ENCODE measurements around the gene SNUPN. TPM values are rescaled to one million over a fixed set of nuclear protein-coding genes. Genes with fewer than 3 reads are reported as not detected.

Gene SNUPN
- total and polyA plus RNA-seq, 10 of the 15 experiments (the other 5 are each of a cell fraction or from before 2014, with no cell fraction given): 19.0 to 50.3 (median 32.5) TPM

- H3K4me3 ChIP-seq: no peak overlapping the region
- in situ Hi-C loops (cut with MboI): no loop called here
These were observed 27.2 kb downstream of the SNUPN start for GRCh38 chr15:75598361-75598760.

GRCh38 chr15:75597667-75598341 lies 27.7 kb downstream of the SNUPN start:
- CTCF ChIA-PET: interaction anchor here (0.6 to 1.5 kb wide), 5 partner anchors 23 to 1724 kb away, joined by 3 to 6 read pairs (median 3); partner anchors contain the start of gene MAN2C1
- SMC1A ChIA-PET (ENCODE audit: uncharacterized antibody, unreplicated experiment): interaction anchor here (0.7 to 1.8 kb wide), 5 partner anchors 12 to 144 kb away, joined by 3 to 4 read pairs (median 3); partner anchors contain the start of genes IMP3 and SNUPN
- BruUV-seq (replicated peaks): TSS peak; percentile 38
- RAD21 ChIA-PET (ENCODE audit: unreplicated experiment): interaction anchor here (1.1 to 1.4 kb wide), 2 partner anchors 42 to 146 kb away, joined by 3 to 4 read pairs; partner anchors contain the start of genes IMP3 and SIN3A
- no peaks in the 10 kb centered on the region for H4K20me1 ChIP-seq (ENCODE audit: control insufficient read depth, insufficient read depth)
- no peak for TF ChIP-seq NR2C1 (IDR thresholded peaks at IDR 0.05)
- TF ChIP-seq SMC3 (IDR thresholded peaks at IDR 0.05; ENCODE audit: borderline replicate concordance, low read length): peak; percentile 10; the same call in 1 of the 2 replicates
- no peak for TF ChIP-seq YY1 (IDR thresholded peaks at IDR 0.05; ENCODE audit: low read depth, low read length)
- peak; percentile 14 to 39 (median 37); a peak in 5 of 6 replicates for TF ChIP-seq CTCF (IDR thresholded peaks at IDR 0.05 in 2 of 3, conservative IDR thresholded peaks at IDR 0.05 in 1 of 3; ENCODE audit: control insufficient read depth in 2 of 3, extremely low read depth in 1 of 3, insufficient read depth in 1 of 3, low read depth in 3 of 3, low read length in 3 of 3)
- peak; percentile 28; the same call in 1 of the 2 replicates for TF ChIP-seq RAD21 (IDR thresholded peaks at IDR 0.05; ENCODE audit: insufficient read depth, low read depth, low read length)
- POLR2A ChIA-PET: interaction anchor here (0.5 kb wide), 1 partner anchor 20 kb away, joined by 3 read pairs; no protein-coding TSS in a partner anchor
- H3K79me2 ChIP-seq (ENCODE audit: control insufficient read depth, insufficient read depth, low read length): no peaks in the 10 kb centered on the region
- H3K4me2 ChIP-seq (ENCODE audit: control insufficient read depth, insufficient read depth): no peak overlapping the region
- H3K27me3 ChIP-seq (replicated peaks in 1 of 2; ENCODE audit: control insufficient read depth in 2 of 2, insufficient read depth in 2 of 2, low read length in 1 of 2): no peaks in the 10 kb centered on the region
- ATAC-seq: no peak
- WGBS (ENCODE audit: insufficient coverage, insufficient replicate concordance, low lambda C conversion rate, missing lambda C conversion rate): 77% methylated on average over 3 of the region's 3 CpGs
- in situ Hi-C loops (cut with MboI): no loop called here
- no peak for DNase-seq (ENCODE audit: low read depth, low spot score)
- H3K36me3 ChIP-seq (ENCODE audit: control insufficient read depth in 2 of 2, insufficient read depth in 2 of 2, low read length in 1 of 2): peaks cover 4 to 20% of the 10 kb centered on the region in 2 experiments; a peak in 3 of 4 replicates
- no peak overlapping the region for H3K9ac ChIP-seq (ENCODE audit: control insufficient read depth, insufficient read depth, low read length)
- no peak overlapping the region for H3K4me3 ChIP-seq
- H3K9me3 ChIP-seq (replicated peaks; ENCODE audit: control insufficient read depth, insufficient read depth, low read length): no peaks in the 10 kb centered on the region
- no peak for FAIRE-seq
- intact Hi-C loops (cut with micrococcal nuclease; ENCODE audit: unreplicated experiment): no loop called here
- H3K27ac ChIP-seq (ENCODE audit: control insufficient read depth, insufficient read depth): no peak overlapping the region
- H3K4me1 ChIP-seq (ENCODE audit: control insufficient read depth, insufficient read depth, low read length): no peaks in the 10 kb centered on the region
- no peak overlapping the region for H2AFZ ChIP-seq (ENCODE audit: control insufficient read depth, low read depth, low read length)

More at GRCh38 chr15:75598361-75598760, 27.2 kb downstream of the SNUPN start:
- H3K9ac ChIP-seq (ENCODE audit: control insufficient read depth, insufficient read depth, low read length): no peak overlapping the region
- H3K4me2 ChIP-seq (ENCODE audit: control insufficient read depth, insufficient read depth): no peak overlapping the region
- no peaks in the 10 kb centered on the region for H3K27me3 ChIP-seq (replicated peaks in 1 of 2; ENCODE audit: control insufficient read depth in 2 of 2, insufficient read depth in 2 of 2, low read length in 1 of 2)
- DNase-seq (ENCODE audit: low read depth, low spot score) (no peak), ATAC-seq (no peak), FAIRE-seq (no peak)
- intact Hi-C loops (cut with micrococcal nuclease; ENCODE audit: unreplicated experiment): no loop called here
- no peaks in the 10 kb centered on the region for H3K79me2 ChIP-seq (ENCODE audit: control insufficient read depth, insufficient read depth, low read length)
- RAD21 ChIA-PET (ENCODE audit: unreplicated experiment): interaction anchor here (1.1 to 1.4 kb wide), 2 partner anchors 42 to 146 kb away, joined by 3 to 4 read pairs; partner anchors contain the start of genes IMP3 and SIN3A
- H3K36me3 ChIP-seq (ENCODE audit: control insufficient read depth in 2 of 2, insufficient read depth in 2 of 2, low read length in 1 of 2): peaks cover 4 to 20% of the 10 kb centered on the region in 2 experiments; a peak in 3 of 4 replicates
- no peak overlapping the region for H2AFZ ChIP-seq (ENCODE audit: control insufficient read depth, low read depth, low read length)
- no peaks in the 10 kb centered on the region for H4K20me1 ChIP-seq (ENCODE audit: control insufficient read depth, insufficient read depth)
- SMC1A ChIA-PET (ENCODE audit: uncharacterized antibody, unreplicated experiment): interaction anchor here (0.7 to 1.8 kb wide), 3 partner anchors 13 to 48 kb away, joined by 3 to 4 read pairs (median 3); partner anchors contain the start of gene SNUPN
- H3K4me1 ChIP-seq (ENCODE audit: control insufficient read depth, insufficient read depth, low read length): no peaks in the 10 kb centered on the region
- TF ChIP-seq ZNF24 (IDR thresholded peaks at IDR 0.05) (no peak), NBN (IDR thresholded peaks at IDR 0.05) (no peak), YBX1 (IDR thresholded peaks at IDR 0.05) (no peak), IRF4 (IDR thresholded peaks at IDR 0.05; ENCODE audit: low read depth, low read length) (no peak), POLR2A (IDR thresholded peaks at IDR 0.05; ENCODE audit: low read depth, low read length) (no peak), ETV6 (conservative IDR thresholded peaks at IDR 0.05 in 1 of 2, IDR thresholded peaks at IDR 0.05 in 1 of 2; ENCODE audit: borderline replicate concordance in 1 of 2, low read depth in 1 of 2) (no peak)
- H3K9me3 ChIP-seq (replicated peaks; ENCODE audit: control insufficient read depth, insufficient read depth, low read length): no peaks in the 10 kb centered on the region
- CTCF ChIA-PET: interaction anchor here (0.8 to 1.5 kb wide), 3 partner anchors 43 to 230 kb away, joined by 3 to 5 read pairs (median 4); partner anchors contain the start of gene MAN2C1
- POLR2A ChIA-PET: no interaction called here
- BruUV-seq (replicated peaks): no TSS peak
- no peak overlapping the region for H3K27ac ChIP-seq (ENCODE audit: control insufficient read depth, insufficient read depth)
- 96% methylated on average over 4 of the region's 4 CpGs for WGBS (ENCODE audit: insufficient coverage, insufficient replicate concordance, low lambda C conversion rate, missing lambda C conversion rate)
